K562 (cell line): ENCODE measurements around the gene TUBGCP5. TPM values are rescaled to one million over a fixed set of nuclear protein-coding genes. Genes with fewer than 3 reads are reported as not detected.

ENCODE experiments used
- ATAC-seq: fragments of 200-7000 bp; cut with Tn5 transposase; 3 replicates; pipeline ENCODE4 v1.9.1; 2020; ENCODE audit warnings: moderate library complexity
- BruUV-seq: library from RNA; stranded (reverse); fragments of 400-500 nt; replicated peaks from 2 replicates; lab custom pipeline; 2021; lab: Mats Ljungman, UMichigan
- CTCF ChIA-PET: fragments of 300-600 bp; formaldehyde crosslinking; extraction: SDS; loops from one replicate; lab custom pipeline; 2021; ENCODE audit warnings: low intra/inter-chr PET ratio; lab: Yijun Ruan, JAX
- POLR2A ChIA-PET: fragments of 300-600, 350-650 bp; sonication (Branson Sonifier 250); formaldehyde crosslinking; extraction: SDS; loops from one replicate; lab custom pipeline; 2021; ENCODE audit warnings: antibody characterized with exemption, inconsistent platforms; lab: Yijun Ruan, JAX
- DNase-seq, 4 experiments: peaks; one replicate each; pipeline versions ENCODE4 v3.0.0 to v3.0.0-alpha.2; 2011 to 2018; ENCODE audit warnings: low spot score in 3 of 4, mixed read lengths in 3 of 4; ENCODE audit errors: extremely low read depth in 1 of 4
- FAIRE-seq: peaks from 2 replicates; lab custom pipeline; 2011; peaks lifted over from hg19 to GRCh38; lab: Jason Lieb, UNC
- H2AFZ ChIP-seq: 2 replicates; pipeline ENCODE4 v1.6.0; 2011; ENCODE audit warnings: low read depth, low read length, control low read depth, inconsistent platforms
- H3K27ac ChIP-seq: fragments of 200-600 bp; 3 replicates; pipeline ENCODE4 v1.8.0; 2011; ENCODE audit warnings: low read depth, mild to moderate bottlenecking, control low read depth, inconsistent platforms, low read length, moderate library complexity, mixed read lengths; ENCODE audit errors: extremely low read depth
- H3K27me3 ChIP-seq, 2 experiments: fragments of 300-600 bp in 1 of 2; 2 replicates in 1 of 2; 3 replicates in 1 of 2; pipeline versions ENCODE4 v1.6.0 to v1.8.0; 2011; ENCODE audit warnings: inconsistent platforms in 2 of 2, low read length in 2 of 2, mild to moderate bottlenecking in 1 of 2, mixed read lengths in 1 of 2, moderate library complexity in 1 of 2; ENCODE audit not compliant: control insufficient read depth in 2 of 2, insufficient read depth in 2 of 2
- H3K36me3 ChIP-seq: fragments of 300-600 bp; 3 replicates; pipeline ENCODE4 v1.8.0; 2011; ENCODE audit warnings: mild to moderate bottlenecking, low read length, inconsistent platforms; ENCODE audit not compliant: control insufficient read depth, insufficient read depth
- H3K4me1 ChIP-seq, 2 experiments: fragments of 200-600 bp in 1 of 2; replicated peaks in 1 of 2; 2 replicates in 1 of 2; 3 replicates in 1 of 2; pipeline versions ENCODE4 v1.5.1 to v1.8.0; 2011; ENCODE audit warnings: inconsistent platforms in 2 of 2, low read length in 2 of 2, mild to moderate bottlenecking in 1 of 2, mixed read lengths in 1 of 2, moderate library complexity in 1 of 2; ENCODE audit not compliant: control insufficient read depth in 2 of 2, insufficient read depth in 2 of 2
- H3K4me2 ChIP-seq: 2 replicates; pipeline ENCODE4 v1.6.1; 2011; ENCODE audit warnings: low read length, control low read depth, inconsistent platforms, mixed read lengths; ENCODE audit not compliant: insufficient read depth
- H3K4me3 ChIP-seq: fragments of 200-600 bp; sonication (generic), shearing (Covaris generic); 2 replicates; pipeline ENCODE4 v1.5.1; 2016; ENCODE audit warnings: control low read depth, inconsistent platforms
- H3K79me2 ChIP-seq: fragments of 200-600 bp; 3 replicates; pipeline ENCODE4 v1.8.0; 2011; ENCODE audit warnings: low read length, inconsistent platforms; ENCODE audit not compliant: control insufficient read depth, insufficient read depth
- H3K9ac ChIP-seq, 2 experiments: 2 replicates each; pipeline versions ENCODE4 v1.6.0 to v1.6.1; 2011; ENCODE audit warnings: low read depth in 2 of 2, low read length in 2 of 2, control low read depth in 1 of 2, inconsistent platforms in 1 of 2, mild to moderate bottlenecking in 1 of 2, mixed read lengths in 1 of 2; ENCODE audit not compliant: insufficient read depth in 1 of 2
- H3K9me1 ChIP-seq: one replicate; pipeline ENCODE4 v1.6.0; 2011; ENCODE audit warnings: inconsistent platforms, mild to moderate bottlenecking, low read length, moderate library complexity; ENCODE audit not compliant: control insufficient read depth, insufficient read depth
- H3K9me3 ChIP-seq: replicated peaks from 2 replicates; pipeline ENCODE4 v1.5.1; 2011; ENCODE audit warnings: low read depth, low read length, inconsistent platforms; ENCODE audit not compliant: control insufficient read depth, insufficient read depth
- H4K20me1 ChIP-seq: replicated peaks from 2 replicates; pipeline ENCODE4 v1.6.1; 2011; ENCODE audit warnings: low read length, inconsistent platforms, mixed read lengths; ENCODE audit not compliant: control insufficient read depth, insufficient read depth
- EP300 ChIP-seq: IDR thresholded peaks from 2 replicates; pipeline ENCODE4 v1.6.1; 2012; ENCODE audit warnings: low read length, improper control_type of control experiment
- HDAC2 ChIP-seq: fragments of 450-650 bp; IDR thresholded peaks from 2 replicates; pipeline ENCODE4 v1.6.1; 2016; ENCODE audit warnings: mild to moderate bottlenecking
- L3MBTL2 ChIP-seq: fragments of 450-650 bp; IDR thresholded peaks from 2 replicates; pipeline ENCODE4 v1.6.1; 2016; ENCODE audit warnings: mild to moderate bottlenecking, moderate library complexity
- PHB2 ChIP-seq: fragments of 450-650 bp; IDR thresholded peaks from 2 replicates; pipeline ENCODE4 v1.6.1; 2017; ENCODE audit warnings: low read depth
- POLR2B ChIP-seq: fragments of 450-650 bp; IDR thresholded peaks from 2 replicates; pipeline ENCODE4 v1.6.1; 2018; ENCODE audit warnings: low read depth; ENCODE audit not compliant: partially characterized antibody
- SREBF1 ChIP-seq: fragments of 150-350 bp; IDR thresholded peaks from 2 replicates; pipeline ENCODE4 v1.6.1; 2014; ENCODE audit warnings: antibody characterized with exemption, low read depth, low read length, borderline replicate concordance
- SRSF3 ChIP-seq: fragments of 200-400 bp; formaldehyde crosslinking; IDR thresholded peaks from 2 replicates; pipeline ENCODE4 v1.6.1; 2016; ENCODE audit warnings: mild to moderate bottlenecking, low read length, moderate library complexity; ENCODE audit not compliant: insufficient read depth
- XRCC4 ChIP-seq: IDR thresholded peaks from one replicate; pipeline ENCODE4 v1.6.1; 2011; ENCODE audit not compliant: insufficient read depth, insufficient read length; ENCODE audit errors: extremely low read depth
- YBX1 ChIP-seq: fragments of 450-650 bp; IDR thresholded peaks from 2 replicates; pipeline ENCODE4 v1.7.1; 2016; ENCODE audit warnings: mild to moderate bottlenecking
- ZNF354B ChIP-seq: fragments of 250-450 bp; sonication (Bioruptor Pico); IDR thresholded peaks from 2 replicates; pipeline ENCODE4 v1.4.0; 2020
- ZNF507 ChIP-seq: conservative IDR thresholded peaks from 2 replicates; pipeline ENCODE4 v1.6.1; 2017; ENCODE audit warnings: missing genetic modification characterization, missing compliant biosample characterization
- WGBS: fragments of 100-300 bp; shearing (Covaris generic); methylation state at CpG from one replicate; pipeline ENCODE4 v1.1.6; 2016; ENCODE audit warnings: low coverage, mixed read lengths; ENCODE audit not compliant: insufficient coverage; ENCODE audit errors: missing lambda C conversion rate; 5-methylcytosine and 5-hydroxymethylcytosine counted together
- in situ Hi-C: fragments of 300-500 bp; cut with MboI; formaldehyde crosslinking; loops from 4 replicates; pipeline ENCODE4 v1.15.0; 2018; ENCODE audit warnings: inconsistent platforms, mixed read lengths
- intact Hi-C: fragments of 100-400 bp; cut with micrococcal nuclease; formaldehyde crosslinking; loops from 2 replicates; pipeline ENCODE4 v1.14.2; 2022
- polyA plus RNA-seq, 8 experiments: library from polyadenylated mRNA; depleted of rRNA in 4 of 8; stranded (reverse) in 5 of 8; unstranded in 3 of 8; fragments of >200 nt; fragmentation: Nextera tagmentation in 2 of 8; fragmentation: Illumina TruSeq in 1 of 8; extraction: Ambion mirVana in 2 of 8; extraction: Trizol in 1 of 8; gene quantifications; 2 replicates each; pipeline versions ENCODE4 v1.2.1 to v1.2.3, GENCODE V29; 2011 to 2014; ENCODE audit warnings: inconsistent platforms in 1 of 8, missing spikeins in 1 of 8
- total RNA-seq, 7 experiments: library from RNA; depleted of rRNA in 6 of 7; stranded (reverse); fragments of >200 nt in 6 of 7; fragmentation: Illumina TruSeq in 2 of 7; extraction: Trizol in 2 of 7; gene quantifications; 2 replicates each; pipeline versions ENCODE4 v1.2.1 to v1.2.3, GENCODE V29; 2011 to 2021; ENCODE audit warnings: low replicate concordance in 1 of 7
- TF ChIP-seq, protein P1 (sequence below), 2 experiments: fragments of 450-650 bp in 1 of 2; sonication (generic) in 1 of 2; formaldehyde crosslinking; conservative IDR thresholded peaks; 2 replicates each; pipeline versions ENCODE4 v1.4.0 to v1.8.1; 2020 to 2022; ENCODE audit warnings: mild to moderate bottlenecking in 1 of 2, missing genetic modification reagents in 1 of 2
- TF ChIP-seq, protein P2 (sequence below): fragments of 450-650 bp; IDR thresholded peaks from 2 replicates; pipeline ENCODE4 v1.6.1; 2017; ENCODE audit warnings: antibody characterized with exemption, mild to moderate bottlenecking

The TUBGCP5 gene
- total and polyA plus RNA-seq, 9 of the 15 experiments (the other 6 are each of a cell fraction or from before 2014, with no cell fraction given): 5.8 to 33.9 (median 23.2) TPM

DNA sequence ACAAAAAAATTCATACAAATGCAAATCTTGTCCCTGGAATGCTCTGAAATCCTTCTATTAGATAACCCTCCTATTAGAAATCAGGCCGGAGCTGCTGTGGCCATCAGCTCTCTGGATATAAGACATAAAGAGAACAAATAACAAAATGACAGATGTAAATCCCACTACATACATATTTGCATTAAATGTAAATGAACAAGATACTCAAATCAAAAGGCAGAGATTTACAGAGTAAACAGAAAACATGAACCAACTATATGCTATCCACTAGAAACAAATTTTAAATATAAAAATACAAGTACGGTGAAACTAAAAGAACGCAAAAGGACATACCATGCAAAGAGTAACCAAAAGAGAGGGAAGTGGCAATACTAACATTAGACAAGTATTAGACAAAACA lies 69.9 kb downstream of the TUBGCP5 start:
- ATAC-seq: no peak
- Histone ChIP-seq H3K36me3 (no peaks in the 10 kb centered on the region), H3K4me3 (no peak overlapping the region), H3K27ac (no peak overlapping the region), H4K20me1 (peaks cover 4% of the 10 kb centered on the region; the same call in 1 of the 2 replicates), H3K9me1 (peaks cover 3% of the 10 kb centered on the region), H3K9ac (no peak overlapping the region), H3K4me1 (peaks cover 0 to under 1% of the 10 kb centered on the region in 2 experiments; a peak in 2 of 5 replicates), H3K27me3 (no peaks in the 10 kb centered on the region), H3K4me2 (no peak overlapping the region), H2AFZ (no peak overlapping the region), H3K79me2 (peaks cover 43% of the 10 kb centered on the region), H3K9me3 (no peaks in the 10 kb centered on the region)
- WGBS: 96% methylated on average over 3 of the region's 3 CpGs
- ChIA-PET CTCF (no interaction called here), POLR2A (no interaction called here)
- BruUV-seq: no TSS peak
- in situ Hi-C loops: no loop called here
- no peak for FAIRE-seq
- DNase-seq: no peak
- intact Hi-C loops: no loop called here
- TF ChIP-seq EP300 (no peak), SREBF1 (no peak), ZNF354B (CRISPR knock-in tag) (peak; percentile 58; the same call in 1 of the 2 replicates), ZNF507 (peak; percentile 95)

DNA sequence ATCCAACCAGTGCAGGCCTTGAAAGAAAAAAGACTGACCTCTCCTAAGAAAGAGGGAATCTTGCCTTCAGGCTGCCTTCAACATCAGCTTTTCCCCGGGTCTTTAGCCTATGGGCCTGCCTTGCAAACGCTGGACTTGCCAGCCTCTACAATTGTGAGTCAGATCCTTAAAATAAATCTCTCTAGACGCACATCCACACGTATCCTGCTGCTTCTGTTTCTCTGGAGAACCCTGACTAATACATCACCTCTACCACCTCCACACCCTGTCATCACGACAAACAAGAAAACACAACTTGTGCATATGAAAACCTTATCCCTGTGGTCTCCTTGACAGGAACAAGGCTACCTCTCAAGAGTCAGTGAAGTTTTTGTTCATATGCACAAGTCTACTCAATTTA lies 71.0 kb downstream of the TUBGCP5 start:
- Histone ChIP-seq H3K27ac (no peak overlapping the region), H3K9ac (no peak overlapping the region)
- POLR2A ChIA-PET: interaction anchor here (0.7 to 1.0 kb wide), 2 partner anchors 11 to 94 kb away, joined by 3 read pairs; no protein-coding TSS in a partner anchor
- TF ChIP-seq HDAC2 (no peak), SRSF3 (no peak), YBX1 (no peak), PHB2 (no peak), POLR2B (no peak), L3MBTL2 (no peak), XRCC4 (no peak)
- TF ChIP-seq, protein P1, sequence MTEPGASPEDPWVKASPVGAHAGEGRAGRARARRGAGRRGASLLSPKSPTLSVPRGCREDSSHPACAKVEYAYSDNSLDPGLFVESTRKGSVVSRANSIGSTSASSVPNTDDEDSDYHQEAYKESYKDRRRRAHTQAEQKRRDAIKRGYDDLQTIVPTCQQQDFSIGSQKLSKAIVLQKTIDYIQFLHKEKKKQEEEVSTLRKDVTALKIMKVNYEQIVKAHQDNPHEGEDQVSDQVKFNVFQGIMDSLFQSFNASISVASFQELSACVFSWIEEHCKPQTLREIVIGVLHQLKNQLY (CRISPR knock-in tag; conservative IDR thresholded peaks at IDR 0.05): no peak
- TF ChIP-seq, protein P2, sequence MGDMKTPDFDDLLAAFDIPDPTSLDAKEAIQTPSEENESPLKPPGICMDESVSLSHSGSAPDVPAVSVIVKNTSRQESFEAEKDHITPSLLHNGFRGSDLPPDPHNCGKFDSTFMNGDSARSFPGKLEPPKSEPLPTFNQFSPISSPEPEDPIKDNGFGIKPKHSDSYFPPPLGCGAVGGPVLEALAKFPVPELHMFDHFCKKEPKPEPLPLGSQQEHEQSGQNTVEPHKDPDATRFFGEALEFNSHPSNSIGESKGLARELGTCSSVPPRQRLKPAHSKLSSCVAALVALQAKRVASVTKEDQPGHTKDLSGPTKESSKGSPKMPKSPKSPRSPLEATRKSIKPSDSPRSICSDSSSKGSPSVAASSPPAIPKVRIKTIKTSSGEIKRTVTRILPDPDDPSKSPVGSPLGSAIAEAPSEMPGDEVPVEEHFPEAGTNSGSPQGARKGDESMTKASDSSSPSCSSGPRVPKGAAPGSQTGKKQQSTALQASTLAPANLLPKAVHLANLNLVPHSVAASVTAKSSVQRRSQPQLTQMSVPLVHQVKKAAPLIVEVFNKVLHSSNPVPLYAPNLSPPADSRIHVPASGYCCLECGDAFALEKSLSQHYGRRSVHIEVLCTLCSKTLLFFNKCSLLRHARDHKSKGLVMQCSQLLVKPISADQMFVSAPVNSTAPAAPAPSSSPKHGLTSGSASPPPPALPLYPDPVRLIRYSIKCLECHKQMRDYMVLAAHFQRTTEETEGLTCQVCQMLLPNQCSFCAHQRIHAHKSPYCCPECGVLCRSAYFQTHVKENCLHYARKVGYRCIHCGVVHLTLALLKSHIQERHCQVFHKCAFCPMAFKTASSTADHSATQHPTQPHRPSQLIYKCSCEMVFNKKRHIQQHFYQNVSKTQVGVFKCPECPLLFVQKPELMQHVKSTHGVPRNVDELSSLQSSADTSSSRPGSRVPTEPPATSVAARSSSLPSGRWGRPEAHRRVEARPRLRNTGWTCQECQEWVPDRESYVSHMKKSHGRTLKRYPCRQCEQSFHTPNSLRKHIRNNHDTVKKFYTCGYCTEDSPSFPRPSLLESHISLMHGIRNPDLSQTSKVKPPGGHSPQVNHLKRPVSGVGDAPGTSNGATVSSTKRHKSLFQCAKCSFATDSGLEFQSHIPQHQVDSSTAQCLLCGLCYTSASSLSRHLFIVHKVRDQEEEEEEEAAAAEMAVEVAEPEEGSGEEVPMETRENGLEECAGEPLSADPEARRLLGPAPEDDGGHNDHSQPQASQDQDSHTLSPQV: no peak

More for the DNA sequence above, 71.0 kb downstream of the TUBGCP5 start:
- in situ Hi-C loops: no loop called here
- Histone ChIP-seq H3K27me3 (no peaks in the 10 kb centered on the region), H4K20me1 (peaks cover 4% of the 10 kb centered on the region; the same call in 1 of the 2 replicates), H3K36me3 (no peaks in the 10 kb centered on the region), H2AFZ (no peak overlapping the region), H3K4me3 (no peak overlapping the region), H3K4me2 (no peak overlapping the region), H3K9me3 (no peaks in the 10 kb centered on the region), H3K79me2 (peaks cover 35% of the 10 kb centered on the region), H3K4me1 (peaks cover 0 to 5% of the 10 kb centered on the region in 2 experiments; a peak in 2 of 5 replicates), H3K9me1 (peaks cover 3% of the 10 kb centered on the region)
- intact Hi-C loops: no loop called here
- BruUV-seq: no TSS peak
- DNase-seq (no peak), ATAC-seq (no peak), FAIRE-seq (no peak)
- CTCF ChIA-PET: no interaction called here
- WGBS: 39% methylated on average over 5 of the region's 5 CpGs
